Testis (tissue), 3 donors: ENCODE results near the gene ABTB2. TPM values are rescaled to one million over a fixed set of nuclear protein-coding genes. Genes with fewer than 3 reads are reported as not detected.
A peak's percentile ranks its signal among the peaks of the same experiment; 100 is the strongest.

ENCODE experiments used
- DNase-seq: peaks from one replicate; pipeline ENCODE4 v3.0.0-alpha.2; 2019
- H3K27ac ChIP-seq, 2 donors: fragments of 200-600 bp; sonication (generic); one replicate each; pipeline ENCODE4 v1.5.1; 2019
- H3K27me3 ChIP-seq: fragments of 200-600 bp; sonication (generic); one replicate; pipeline ENCODE4 v1.5.1; 2019
- H3K36me3 ChIP-seq: fragments of 200-600 bp; sonication (generic); one replicate; pipeline ENCODE4 v1.5.1; 2017; ENCODE audit warnings: low read depth; ENCODE audit errors: missing control alignments
- H3K4me1 ChIP-seq: fragments of 200-600 bp; sonication (generic); one replicate; pipeline ENCODE4 v1.5.1; 2019
- H3K4me3 ChIP-seq, 2 donors: fragments of 200-600 bp; sonication (generic); one replicate each; pipeline ENCODE4 v1.5.1; 2017 to 2019
- H3K9me3 ChIP-seq: fragments of 200-600 bp; sonication (generic); one replicate; pipeline ENCODE4 v1.5.1; 2017
- CTCF ChIP-seq, 3 experiments: fragments of 450-650 bp in 2 of 3; fragments of 200-600 bp in 1 of 3; sonication (generic) in 1 of 3; IDR thresholded peaks; one replicate each; pipeline ENCODE4 v1.5.1; 2016 to 2019; ENCODE audit warnings: antibody characterized with exemption in 3 of 3, mild to moderate bottlenecking in 2 of 3, moderate library complexity in 1 of 3
- POLR2A ChIP-seq: fragments of 450-650 bp; IDR thresholded peaks from one replicate; pipeline ENCODE4 v1.6.1; 2017; ENCODE audit warnings: antibody characterized with exemption, mild to moderate bottlenecking, moderate library complexity
- WGBS, 2 donors: methylation state at CpG; one replicate each; pipeline ENCODE4 v1.1.5; 2018; 5-methylcytosine and 5-hydroxymethylcytosine counted together
- intact Hi-C: fragments of 100-400 bp; cut with DNase I; formaldehyde crosslinking; loops from one replicate; pipeline ENCODE4 v1.15.1; 2023; ENCODE audit warnings: low total_unique reads
- polyA plus RNA-seq: library from polyadenylated mRNA; stranded (reverse); fragments of 350-450 nt; fragmentation: Illumina TruSeq; extraction: RNeasy Lipid Tissue Mini Kit (QIAGEN cat#74804); gene quantifications from one replicate; pipeline ENCODE4 v1.2.3, GENCODE V29; 2014; ENCODE audit warnings: low read depth, low replicate concordance; ENCODE audit not compliant: insufficient read depth
- small RNA-seq, 2 donors: library from RNA; depleted of rRNA; stranded (forward); fragments of <200 nt; gene quantifications; one replicate each; pipeline ENCODE3, GENCODE V24; 2016
- total RNA-seq, 2 donors: library from RNA; depleted of rRNA; stranded (reverse); fragments of >200 nt; gene quantifications; one replicate each; pipeline ENCODE4 v1.2.3, GENCODE V29; 2016

The ABTB2 gene
- total and polyA plus RNA-seq, 3 donors from 2014 or later, result 5.8 to 12.1 (median 8.9) TPM

GRCh38 chr11:34105957-34106504 lies 251.8 kb downstream of the ABTB2 start:
- H3K27ac ChIP-seq, result peak overlapping the region; percentile 82 to 95
- 1 to 2% methylated on average over 8 to 17 of the region's 17 CpGs for WGBS, 2 donors
- intact Hi-C loops, result no loop called here
- no peaks in the 10 kb centered on the region for H3K9me3 ChIP-seq
- peaks cover 6% of the 10 kb centered on the region for H3K4me1 ChIP-seq
- no peak for DNase-seq
- H3K27me3 ChIP-seq, result no peaks in the 10 kb centered on the region
- H3K4me3 ChIP-seq, result peak overlapping the region; percentile 87 to 96
- no peaks in the 10 kb centered on the region for H3K36me3 ChIP-seq
- TF ChIP-seq POLR2A (no peak), CTCF (IDR thresholded peaks at IDR 0.05) (no peak)

GRCh38 chr11:34105079-34105956 lies 252.5 kb downstream of the ABTB2 start, which contains the start of gene NAT10:
Gene NAT10, plus strand, starts transcription at chr11:34105629. Its CDS starts 2,597 bp downstream, at chr11:34108226.
- WGBS, 2 donors, result 0 to 1% methylated on average over 47 to 52 of the region's 55 CpGs
- peak; percentile 27 for TF ChIP-seq POLR2A
- TF ChIP-seq CTCF (IDR thresholded peaks at IDR 0.05), result peak in 1 of 3 experiments; percentile 22

GRCh38 chr11:34104680-34105078 lies 253.1 kb downstream of the ABTB2 start:
- Histone ChIP-seq H3K4me3 (peak overlapping the region; percentile 87 to 96), H3K4me1 (peaks cover 6% of the 10 kb centered on the region), H3K9me3 (no peaks in the 10 kb centered on the region), H3K36me3 (no peaks in the 10 kb centered on the region), H3K27ac (peak overlapping the region; percentile 82 to 95), H3K27me3 (no peaks in the 10 kb centered on the region)
- 7 to 10% methylated on average over 6 of the region's 6 CpGs for WGBS, 2 donors
- intact Hi-C loops, result no loop called here
- DNase-seq, result no peak
- TF ChIP-seq POLR2A (no peak), CTCF (IDR thresholded peaks at IDR 0.05) (no peak)

More at GRCh38 chr11:34105079-34105956, 252.5 kb downstream of the ABTB2 start, which contains the start of gene NAT10:
- Histone ChIP-seq H3K27me3 (no peaks in the 10 kb centered on the region), H3K27ac (peak within 1 kb of the TSS; percentile 82 to 95), H3K4me3 (peak within 1 kb of the TSS; percentile 87 to 96), H3K4me1 (peaks cover 6% of the 10 kb centered on the region), H3K36me3 (no peaks in the 10 kb centered on the region), H3K9me3 (no peaks in the 10 kb centered on the region)
- intact Hi-C loops, result no loop called here
- DNase-seq, result peak; percentile 97

Small RNAs within 50 kb of the gene (small RNA-seq; reads per million reads assigned to genes)
- gene AL035079.1, result 0 reads per million in 2 donors
- gene RF00019, result 0 reads per million in 2 donors

Other genes with a start within 250 kb of the ABTB2 start
- gene CAT, start 80.9 kb upstream of the ABTB2 start, total RNA-seq, result 10 to 100 TPM; 30.3 to 38.2 TPM
- 30.2 TPM for gene CAT, start 80.9 kb upstream of the ABTB2 start, polyA plus RNA-seq
- under 1 TPM; 0.43 to 0.63 TPM for gene ELF5, start 155.8 kb upstream of the ABTB2 start, total RNA-seq
- gene ELF5, start 155.8 kb upstream of the ABTB2 start, polyA plus RNA-seq, result 0.34 TPM